OCI-LY7 (cell line): Measurements from ENCODE around the gene SSBP4. TPM values are rescaled to one million over a fixed set of nuclear protein-coding genes. Genes with fewer than 3 reads are reported as not detected.

Experiments
- BruUV-seq: library from RNA; stranded (reverse); fragments of 400-500 nt; replicated peaks from 2 replicates; lab custom pipeline; 2021; lab: Mats Ljungman, UMichigan
- CTCF ChIA-PET: fragments of 300-600 bp; sonication (Branson Sonifier 250); formaldehyde crosslinking; loops from one replicate; lab custom pipeline; 2022; ENCODE audit warnings: antibody characterized with exemption; ENCODE audit not compliant: unreplicated experiment; lab: Charles Lee
- POLR2A ChIA-PET: fragments of 300-600 bp; sonication (Branson Sonifier 250); formaldehyde crosslinking; loops from one replicate; lab custom pipeline; 2022; ENCODE audit warnings: antibody characterized with exemption; lab: Charles Lee
- DNase-seq: peaks from one replicate; pipeline ENCODE4 v3.0.0-alpha.2; 2015; ENCODE audit warnings: low spot score
- H2AFZ ChIP-seq: fragments of 200-600 bp; sonication (generic), shearing (Covaris generic); 2 replicates; pipeline ENCODE4 v1.6.1; 2014; ENCODE audit warnings: mild to moderate bottlenecking, antibody characterized with exemption, low read length, moderate library complexity
- H3K27ac ChIP-seq: fragments of 200-600 bp; sonication (generic); 2 replicates; pipeline ENCODE4 v1.5.1; 2014; ENCODE audit warnings: mixed run types, low read depth, mild to moderate bottlenecking, moderate library complexity, low read length, inconsistent platforms; ENCODE audit not compliant: poor library complexity, severe bottlenecking
- H3K36me3 ChIP-seq: fragments of 200-600 bp; sonication (generic); 2 replicates; pipeline ENCODE4 v1.6.1; 2014; ENCODE audit warnings: mild to moderate bottlenecking, antibody characterized with exemption, low read length, moderate library complexity, mixed read lengths; ENCODE audit not compliant: insufficient read depth
- H3K4me1 ChIP-seq: fragments of 200-600 bp; sonication (generic); 2 replicates; pipeline ENCODE4 v1.5.1; 2014; ENCODE audit warnings: mild to moderate bottlenecking, low read length; ENCODE audit not compliant: insufficient read depth, poor library complexity, severe bottlenecking
- H3K4me2 ChIP-seq: fragments of 200-600 bp; sonication (generic); 2 replicates; pipeline ENCODE4 v1.6.1; 2014; ENCODE audit warnings: mild to moderate bottlenecking, low read length
- H3K4me3 ChIP-seq: fragments of 200-600 bp; sonication (generic); 2 replicates; pipeline ENCODE4 v1.5.1; 2014; ENCODE audit warnings: mild to moderate bottlenecking, low read depth, low read length; ENCODE audit not compliant: poor library complexity, severe bottlenecking
- H3K79me2 ChIP-seq: fragments of 200-600 bp; sonication (generic); 2 replicates; pipeline ENCODE4 v1.6.1; 2016; ENCODE audit warnings: low read depth, mild to moderate bottlenecking, low read length, moderate library complexity, mixed read lengths; ENCODE audit not compliant: insufficient read depth
- H3K9me2 ChIP-seq: fragments of 200-600 bp; sonication (generic); 2 replicates; pipeline ENCODE4 v1.6.1; 2016; ENCODE audit warnings: mild to moderate bottlenecking, low read length, mixed read lengths; ENCODE audit not compliant: insufficient read depth
- H3K9me3 ChIP-seq: fragments of 200-600 bp; sonication (generic); 2 replicates; pipeline ENCODE4 v1.6.1; 2014; ENCODE audit warnings: mild to moderate bottlenecking, mixed run types, low read length, mixed read lengths
- H4K20me1 ChIP-seq: fragments of 200-600 bp; sonication (generic); 2 replicates; pipeline ENCODE4 v1.6.1; 2014; ENCODE audit warnings: mild to moderate bottlenecking, antibody characterized with exemption, low read length, moderate library complexity, mixed read lengths; ENCODE audit not compliant: insufficient read depth
- EZH2phosphoT487 ChIP-seq: fragments of 200-600 bp; sonication (generic); IDR thresholded peaks from 2 replicates; pipeline ENCODE4 v1.6.1; 2018; ENCODE audit warnings: low read depth, borderline replicate concordance, mild to moderate bottlenecking, mixed run types, antibody characterized with exemption, low read length, moderate library complexity, mixed read lengths
- intact Hi-C: fragments of 100-400 bp; cut with micrococcal nuclease; formaldehyde crosslinking; loops from one replicate; pipeline ENCODE4 v1.10.0; 2022; ENCODE audit not compliant: unreplicated experiment
- total RNA-seq, 2 experiments: library from RNA; depleted of rRNA in 1 of 2; stranded (reverse); fragments of >200 nt in 1 of 2; shearing (Covaris generic) in 1 of 2; gene quantifications; 2 replicates each; pipeline ENCODE4 v1.2.3, GENCODE V29; 2014 to 2022
- TF ChIP-seq, protein P1 (sequence below): fragments of 200-600 bp; sonication (generic); conservative IDR thresholded peaks from 2 replicates; pipeline ENCODE4 v1.5.1; 2014; ENCODE audit warnings: mild to moderate bottlenecking, antibody characterized with exemption, low read length, moderate library complexity, mixed read lengths

Gene SSBP4
- total RNA-seq, 2 experiments from 2014 or later: 92.9 to 117 TPM

DNA sequence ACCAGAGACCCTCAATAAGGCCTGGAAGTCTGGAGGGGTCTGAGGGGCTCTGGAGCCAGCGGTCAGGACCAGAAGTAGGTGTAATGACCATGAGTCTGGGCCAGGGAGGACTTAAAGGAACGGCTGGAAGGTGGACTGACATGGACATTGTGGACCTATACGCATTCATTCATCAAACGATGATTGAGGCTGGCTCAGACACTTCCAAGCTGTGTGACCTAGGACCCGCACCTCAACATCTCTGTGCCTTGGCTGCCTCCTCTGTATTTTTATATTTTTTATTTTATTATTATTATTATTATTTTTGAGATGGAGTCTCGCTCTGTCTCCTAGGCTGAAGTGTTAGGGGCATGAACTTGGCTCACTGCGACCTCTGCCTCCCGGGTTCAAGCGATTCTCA is 12.4 kb upstream of the SSBP4 start:
- BruUV-seq: no TSS peak
- Histone ChIP-seq H3K9me3 (no peaks in the 10 kb centered on the region), H3K4me1 (peaks cover 39% of the 10 kb centered on the region), H3K9me2 (no peaks in the 10 kb centered on the region), H3K36me3 (no peaks in the 10 kb centered on the region), H4K20me1 (no peaks in the 10 kb centered on the region), H2AFZ (no peak overlapping the region), H3K4me3 (no peak overlapping the region), H3K4me2 (no peak overlapping the region), H3K79me2 (no peaks in the 10 kb centered on the region), H3K27ac (no peak overlapping the region)
- no peak for TF ChIP-seq EZH2phosphoT487
- TF ChIP-seq, protein P1, sequence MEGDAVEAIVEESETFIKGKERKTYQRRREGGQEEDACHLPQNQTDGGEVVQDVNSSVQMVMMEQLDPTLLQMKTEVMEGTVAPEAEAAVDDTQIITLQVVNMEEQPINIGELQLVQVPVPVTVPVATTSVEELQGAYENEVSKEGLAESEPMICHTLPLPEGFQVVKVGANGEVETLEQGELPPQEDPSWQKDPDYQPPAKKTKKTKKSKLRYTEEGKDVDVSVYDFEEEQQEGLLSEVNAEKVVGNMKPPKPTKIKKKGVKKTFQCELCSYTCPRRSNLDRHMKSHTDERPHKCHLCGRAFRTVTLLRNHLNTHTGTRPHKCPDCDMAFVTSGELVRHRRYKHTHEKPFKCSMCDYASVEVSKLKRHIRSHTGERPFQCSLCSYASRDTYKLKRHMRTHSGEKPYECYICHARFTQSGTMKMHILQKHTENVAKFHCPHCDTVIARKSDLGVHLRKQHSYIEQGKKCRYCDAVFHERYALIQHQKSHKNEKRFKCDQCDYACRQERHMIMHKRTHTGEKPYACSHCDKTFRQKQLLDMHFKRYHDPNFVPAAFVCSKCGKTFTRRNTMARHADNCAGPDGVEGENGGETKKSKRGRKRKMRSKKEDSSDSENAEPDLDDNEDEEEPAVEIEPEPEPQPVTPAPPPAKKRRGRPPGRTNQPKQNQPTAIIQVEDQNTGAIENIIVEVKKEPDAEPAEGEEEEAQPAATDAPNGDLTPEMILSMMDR: no peak
- no peak for DNase-seq
- CTCF ChIA-PET: no interaction called here
- intact Hi-C loops: no loop called here
- POLR2A ChIA-PET: no interaction called here

DNA sequence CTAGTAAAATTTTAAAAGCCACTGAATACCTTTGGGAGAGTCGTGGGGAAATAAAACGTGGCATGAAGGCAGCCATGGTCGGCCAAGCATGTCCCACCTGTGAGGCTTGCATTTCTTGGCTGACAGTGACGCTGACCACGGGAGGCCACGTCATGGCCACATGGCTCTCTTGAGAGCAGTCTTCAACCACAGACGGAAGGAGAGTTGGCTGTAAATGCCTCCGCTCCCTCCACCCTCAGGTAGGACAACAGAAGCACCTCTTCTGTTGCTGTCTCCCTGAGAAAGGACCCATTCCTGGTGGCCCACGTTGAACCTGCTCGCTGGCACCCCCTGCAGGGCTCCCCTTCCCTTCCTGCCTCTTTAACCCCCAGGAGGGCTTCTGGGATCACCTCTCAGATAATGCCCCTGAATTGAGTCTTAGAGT is 11.1 kb upstream of the SSBP4 start:
- Histone ChIP-seq H2AFZ (peak overlapping the region; percentile 52; the same call in 1 of the 2 replicates), H4K20me1 (no peaks in the 10 kb centered on the region), H3K9me2 (no peaks in the 10 kb centered on the region), H3K27ac (no peak overlapping the region), H3K4me1 (peaks cover 26% of the 10 kb centered on the region), H3K36me3 (no peaks in the 10 kb centered on the region), H3K79me2 (no peaks in the 10 kb centered on the region), H3K4me3 (no peak overlapping the region), H3K9me3 (no peaks in the 10 kb centered on the region), H3K4me2 (peak overlapping the region; percentile 44; the same call in 1 of the 2 replicates)
- peak; percentile 76 for DNase-seq
- BruUV-seq: no TSS peak
- ChIA-PET POLR2A (no interaction called here), CTCF (no interaction called here)
- intact Hi-C loops: no loop called here
- TF ChIP-seq EZH2phosphoT487: no peak
- TF ChIP-seq, protein P1: peak; percentile 84

DNA sequence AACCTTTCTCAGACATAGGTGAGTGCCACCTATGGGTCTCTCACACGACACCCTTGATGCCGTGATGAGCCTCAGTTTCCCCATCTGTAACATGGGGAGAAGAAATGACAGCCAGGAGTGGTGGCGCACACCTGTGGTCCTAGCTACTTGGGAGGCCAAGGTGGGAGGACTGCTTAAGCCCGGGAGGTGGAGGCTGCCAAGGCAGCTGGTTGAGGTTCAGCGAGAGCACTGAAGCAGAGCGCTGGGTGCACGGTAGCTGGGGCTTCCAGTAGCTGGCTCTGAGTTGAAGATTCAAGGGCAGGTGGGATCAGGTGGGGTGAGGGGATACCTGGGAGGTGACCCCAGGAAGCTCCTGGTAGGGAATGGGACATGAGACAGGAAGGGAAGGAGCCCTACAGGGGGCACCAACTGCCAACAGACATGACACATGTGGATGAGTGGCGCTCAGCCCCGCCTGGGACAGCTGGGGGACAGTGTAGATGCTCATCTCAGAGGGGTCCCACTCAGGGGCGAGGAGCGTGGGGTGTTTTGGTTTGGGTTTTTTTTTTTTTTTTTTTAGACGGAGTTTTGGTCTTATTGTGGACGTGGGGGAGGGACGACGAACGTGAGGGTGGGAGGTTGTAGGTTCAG is 6.5 kb upstream of the SSBP4 start:
- Histone ChIP-seq H3K4me1 (peaks cover 44% of the 10 kb centered on the region), H2AFZ (no peak overlapping the region), H3K9me2 (no peaks in the 10 kb centered on the region), H3K4me2 (no peak overlapping the region), H3K79me2 (no peaks in the 10 kb centered on the region), H3K36me3 (no peaks in the 10 kb centered on the region), H3K9me3 (no peaks in the 10 kb centered on the region), H4K20me1 (no peaks in the 10 kb centered on the region), H3K27ac (no peak overlapping the region), H3K4me3 (no peak overlapping the region)
- intact Hi-C loops: no loop called here
- no peak for TF ChIP-seq EZH2phosphoT487
- TF ChIP-seq, protein P1: no peak
- ChIA-PET CTCF (no interaction called here), POLR2A (interaction anchor here (0.5 to 1.2 kb wide), 2 partner anchors 12 to 32 kb away, joined by 4 read pairs; no protein-coding TSS in a partner anchor)
- BruUV-seq: no TSS peak
- DNase-seq: no peak
